SK-N-SH (cell line): ENCODE data around the gene ENTPD3.

ENCODE experiments used
- ELF1 ChIP-seq: IDR thresholded peaks from 2 replicates; pipeline ENCODE4 v1.4.0; 2012
- GATA2 ChIP-seq: sonication (generic); formaldehyde crosslinking; IDR thresholded peaks from 2 replicates; pipeline ENCODE4 v1.5.0; 2020; ENCODE audit warnings: mild to moderate bottlenecking, missing genetic modification reagents
- MXI1 ChIP-seq: IDR thresholded peaks from 2 replicates; pipeline ENCODE4 v1.6.1; 2012; ENCODE audit warnings: mild to moderate bottlenecking, low read depth, low read length, improper control_type of control experiment
- NRF1 ChIP-seq: IDR thresholded peaks from 2 replicates; pipeline ENCODE4 v1.6.1; 2012; ENCODE audit warnings: low read depth, mild to moderate bottlenecking, low read length
- POLR2AphosphoS5 ChIP-seq: IDR thresholded peaks from 2 replicates; pipeline ENCODE4 v1.6.1; 2012; ENCODE audit warnings: low read depth, low read length
- RAD21 ChIP-seq: IDR thresholded peaks from 2 replicates; pipeline ENCODE4 v1.6.1; 2012; ENCODE audit warnings: mild to moderate bottlenecking, low read length
- RCOR1 ChIP-seq: fragments of 150-350 bp; IDR thresholded peaks from 2 replicates; pipeline ENCODE4 v1.6.1; 2017; ENCODE audit warnings: antibody characterized with exemption, low read length
- SMC3 ChIP-seq: IDR thresholded peaks from 2 replicates; pipeline ENCODE4 v1.6.1; 2012; ENCODE audit warnings: low read depth, low read length, improper control_type of control experiment
- TEAD4 ChIP-seq: IDR thresholded peaks from 2 replicates; pipeline ENCODE4 v1.4.0; 2012; ENCODE audit warnings: mild to moderate bottlenecking, borderline replicate concordance; ENCODE audit not compliant: insufficient read depth
- YY1 ChIP-seq: IDR thresholded peaks from 2 replicates; pipeline ENCODE4 v1.4.0; 2012; ENCODE audit warnings: low read depth, mild to moderate bottlenecking
- TF ChIP-seq, protein P1 (sequence below): IDR thresholded peaks from 2 replicates; pipeline ENCODE4; 2012
- TF ChIP-seq, protein P2 (sequence below): fragments of 200-600 bp; sonication (generic); IDR thresholded peaks from 2 replicates; pipeline ENCODE4 v1.6.1; 2017; ENCODE audit warnings: antibody characterized with exemption, mild to moderate bottlenecking, moderate library complexity
- TF ChIP-seq, protein P3 (sequence below): IDR thresholded peaks from 2 replicates; pipeline ENCODE4 v1.6.1; 2012; ENCODE audit warnings: mild to moderate bottlenecking, low read depth, low read length, moderate library complexity
- TF ChIP-seq, protein P4 (sequence below): IDR thresholded peaks from 2 replicates; pipeline ENCODE4 v1.4.0; 2012; ENCODE audit warnings: low read depth, borderline replicate concordance

DNA sequence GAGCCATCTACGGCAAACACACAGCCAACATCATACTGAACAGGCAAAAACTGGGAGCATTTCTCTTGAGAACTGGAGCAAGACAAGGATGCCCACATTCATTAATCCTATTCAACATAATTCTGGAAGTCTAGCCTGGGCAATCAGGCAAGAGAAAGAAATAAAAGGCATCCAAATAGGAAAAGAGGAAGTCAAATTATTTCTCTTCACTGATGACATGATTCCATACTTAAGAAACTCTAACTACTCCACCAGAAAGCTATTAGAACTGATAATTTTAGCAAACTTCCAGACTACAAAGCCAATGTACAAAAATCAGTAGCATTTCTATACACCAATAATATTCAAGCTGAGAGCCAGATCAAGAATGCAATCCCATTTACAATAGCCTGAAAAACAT, 17.3 kb upstream of the ENTPD3 start:
- TF ChIP-seq, protein P1, sequence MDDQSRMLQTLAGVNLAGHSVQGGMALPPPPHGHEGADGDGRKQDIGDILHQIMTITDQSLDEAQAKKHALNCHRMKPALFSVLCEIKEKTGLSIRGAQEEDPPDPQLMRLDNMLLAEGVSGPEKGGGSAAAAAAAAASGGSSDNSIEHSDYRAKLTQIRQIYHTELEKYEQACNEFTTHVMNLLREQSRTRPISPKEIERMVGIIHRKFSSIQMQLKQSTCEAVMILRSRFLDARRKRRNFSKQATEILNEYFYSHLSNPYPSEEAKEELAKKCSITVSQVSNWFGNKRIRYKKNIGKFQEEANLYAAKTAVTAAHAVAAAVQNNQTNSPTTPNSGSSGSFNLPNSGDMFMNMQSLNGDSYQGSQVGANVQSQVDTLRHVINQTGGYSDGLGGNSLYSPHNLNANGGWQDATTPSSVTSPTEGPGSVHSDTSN = no peak
- no peak for TF ChIP-seq GATA2 (CRISPR knock-in tag)
- no peak for TF ChIP-seq NRF1
- no peak for TF ChIP-seq MXI1
- TF ChIP-seq, protein P2, sequence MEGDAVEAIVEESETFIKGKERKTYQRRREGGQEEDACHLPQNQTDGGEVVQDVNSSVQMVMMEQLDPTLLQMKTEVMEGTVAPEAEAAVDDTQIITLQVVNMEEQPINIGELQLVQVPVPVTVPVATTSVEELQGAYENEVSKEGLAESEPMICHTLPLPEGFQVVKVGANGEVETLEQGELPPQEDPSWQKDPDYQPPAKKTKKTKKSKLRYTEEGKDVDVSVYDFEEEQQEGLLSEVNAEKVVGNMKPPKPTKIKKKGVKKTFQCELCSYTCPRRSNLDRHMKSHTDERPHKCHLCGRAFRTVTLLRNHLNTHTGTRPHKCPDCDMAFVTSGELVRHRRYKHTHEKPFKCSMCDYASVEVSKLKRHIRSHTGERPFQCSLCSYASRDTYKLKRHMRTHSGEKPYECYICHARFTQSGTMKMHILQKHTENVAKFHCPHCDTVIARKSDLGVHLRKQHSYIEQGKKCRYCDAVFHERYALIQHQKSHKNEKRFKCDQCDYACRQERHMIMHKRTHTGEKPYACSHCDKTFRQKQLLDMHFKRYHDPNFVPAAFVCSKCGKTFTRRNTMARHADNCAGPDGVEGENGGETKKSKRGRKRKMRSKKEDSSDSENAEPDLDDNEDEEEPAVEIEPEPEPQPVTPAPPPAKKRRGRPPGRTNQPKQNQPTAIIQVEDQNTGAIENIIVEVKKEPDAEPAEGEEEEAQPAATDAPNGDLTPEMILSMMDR = no peak
- no peak for TF ChIP-seq ELF1
- no peak for TF ChIP-seq RAD21
- no peak for TF ChIP-seq RCOR1
- no peak for TF ChIP-seq YY1
- no peak for TF ChIP-seq TEAD4
- no peak for TF ChIP-seq SMC3
- TF ChIP-seq, protein P3, sequence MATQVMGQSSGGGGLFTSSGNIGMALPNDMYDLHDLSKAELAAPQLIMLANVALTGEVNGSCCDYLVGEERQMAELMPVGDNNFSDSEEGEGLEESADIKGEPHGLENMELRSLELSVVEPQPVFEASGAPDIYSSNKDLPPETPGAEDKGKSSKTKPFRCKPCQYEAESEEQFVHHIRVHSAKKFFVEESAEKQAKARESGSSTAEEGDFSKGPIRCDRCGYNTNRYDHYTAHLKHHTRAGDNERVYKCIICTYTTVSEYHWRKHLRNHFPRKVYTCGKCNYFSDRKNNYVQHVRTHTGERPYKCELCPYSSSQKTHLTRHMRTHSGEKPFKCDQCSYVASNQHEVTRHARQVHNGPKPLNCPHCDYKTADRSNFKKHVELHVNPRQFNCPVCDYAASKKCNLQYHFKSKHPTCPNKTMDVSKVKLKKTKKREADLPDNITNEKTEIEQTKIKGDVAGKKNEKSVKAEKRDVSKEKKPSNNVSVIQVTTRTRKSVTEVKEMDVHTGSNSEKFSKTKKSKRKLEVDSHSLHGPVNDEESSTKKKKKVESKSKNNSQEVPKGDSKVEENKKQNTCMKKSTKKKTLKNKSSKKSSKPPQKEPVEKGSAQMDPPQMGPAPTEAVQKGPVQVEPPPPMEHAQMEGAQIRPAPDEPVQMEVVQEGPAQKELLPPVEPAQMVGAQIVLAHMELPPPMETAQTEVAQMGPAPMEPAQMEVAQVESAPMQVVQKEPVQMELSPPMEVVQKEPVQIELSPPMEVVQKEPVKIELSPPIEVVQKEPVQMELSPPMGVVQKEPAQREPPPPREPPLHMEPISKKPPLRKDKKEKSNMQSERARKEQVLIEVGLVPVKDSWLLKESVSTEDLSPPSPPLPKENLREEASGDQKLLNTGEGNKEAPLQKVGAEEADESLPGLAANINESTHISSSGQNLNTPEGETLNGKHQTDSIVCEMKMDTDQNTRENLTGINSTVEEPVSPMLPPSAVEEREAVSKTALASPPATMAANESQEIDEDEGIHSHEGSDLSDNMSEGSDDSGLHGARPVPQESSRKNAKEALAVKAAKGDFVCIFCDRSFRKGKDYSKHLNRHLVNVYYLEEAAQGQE = no peak
- TF ChIP-seq, protein P4, sequence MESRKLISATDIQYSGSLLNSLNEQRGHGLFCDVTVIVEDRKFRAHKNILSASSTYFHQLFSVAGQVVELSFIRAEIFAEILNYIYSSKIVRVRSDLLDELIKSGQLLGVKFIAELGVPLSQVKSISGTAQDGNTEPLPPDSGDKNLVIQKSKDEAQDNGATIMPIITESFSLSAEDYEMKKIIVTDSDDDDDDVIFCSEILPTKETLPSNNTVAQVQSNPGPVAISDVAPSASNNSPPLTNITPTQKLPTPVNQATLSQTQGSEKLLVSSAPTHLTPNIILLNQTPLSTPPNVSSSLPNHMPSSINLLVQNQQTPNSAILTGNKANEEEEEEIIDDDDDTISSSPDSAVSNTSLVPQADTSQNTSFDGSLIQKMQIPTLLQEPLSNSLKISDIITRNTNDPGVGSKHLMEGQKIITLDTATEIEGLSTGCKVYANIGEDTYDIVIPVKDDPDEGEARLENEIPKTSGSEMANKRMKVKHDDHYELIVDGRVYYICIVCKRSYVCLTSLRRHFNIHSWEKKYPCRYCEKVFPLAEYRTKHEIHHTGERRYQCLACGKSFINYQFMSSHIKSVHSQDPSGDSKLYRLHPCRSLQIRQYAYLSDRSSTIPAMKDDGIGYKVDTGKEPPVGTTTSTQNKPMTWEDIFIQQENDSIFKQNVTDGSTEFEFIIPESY = no peak
- TF ChIP-seq POLR2AphosphoS5 = no peak
